Measurements from ENCODE around the gene CACNA1F.

CACNA1F gene

GRCh38 chrX:49230500-49231232, 2.5 kb downstream of the CACNA1F start:
- peaks cover 0 to 6% of the 10 kb centered on the region in 2 donors for H3K9me3 Mint-ChIP-seq
- ATAC-seq (replicated peaks): peak; percentile 82 to 84
- H3K27ac Mint-ChIP-seq: peak overlapping the region; percentile 97
- peaks cover 13 to 16% of the 10 kb centered on the region in 2 donors for H3K4me1 Mint-ChIP-seq
- DNase-seq: peak; percentile 61
- H3K27me3 Mint-ChIP-seq: no peaks in the 10 kb centered on the region
- peak overlapping the region; percentile 86 to 89 for H3K4me3 Mint-ChIP-seq
- H3K36me3 Mint-ChIP-seq: peaks cover 0 to 1% of the 10 kb centered on the region in 2 donors

GRCh38 chrX:49228185-49228584, 5.0 kb downstream of the CACNA1F start:
- Mint-ChIP-seq H3K27ac (no peak overlapping the region), H3K4me3 (no peak overlapping the region), H3K9me3 (peaks cover 0 to 6% of the 10 kb centered on the region in 2 donors), H3K27me3 (peaks cover 7 to 15% of the 10 kb centered on the region in 2 donors), H3K36me3 (peaks cover 0 to 3% of the 10 kb centered on the region in 2 donors), H3K4me1 (peaks cover 10 to 11% of the 10 kb centered on the region in 2 donors)
- no peak for DNase-seq
- ATAC-seq (replicated peaks): no peak

GRCh38 chrX:49227726-49228125, 5.4 kb downstream of the CACNA1F start:
- H3K27me3 Mint-ChIP-seq: peaks cover 11 to 20% of the 10 kb centered on the region in 2 donors
- ATAC-seq (replicated peaks): no peak
- peaks cover 10 to 11% of the 10 kb centered on the region in 2 donors for H3K4me1 Mint-ChIP-seq
- H3K9me3 Mint-ChIP-seq: peaks cover 0 to 10% of the 10 kb centered on the region in 2 donors
- H3K36me3 Mint-ChIP-seq: peaks cover 0 to 3% of the 10 kb centered on the region in 2 donors
- peak overlapping the region; percentile 31 for H3K27ac Mint-ChIP-seq
- no peak overlapping the region for H3K4me3 Mint-ChIP-seq
- DNase-seq: no peak

DNA sequence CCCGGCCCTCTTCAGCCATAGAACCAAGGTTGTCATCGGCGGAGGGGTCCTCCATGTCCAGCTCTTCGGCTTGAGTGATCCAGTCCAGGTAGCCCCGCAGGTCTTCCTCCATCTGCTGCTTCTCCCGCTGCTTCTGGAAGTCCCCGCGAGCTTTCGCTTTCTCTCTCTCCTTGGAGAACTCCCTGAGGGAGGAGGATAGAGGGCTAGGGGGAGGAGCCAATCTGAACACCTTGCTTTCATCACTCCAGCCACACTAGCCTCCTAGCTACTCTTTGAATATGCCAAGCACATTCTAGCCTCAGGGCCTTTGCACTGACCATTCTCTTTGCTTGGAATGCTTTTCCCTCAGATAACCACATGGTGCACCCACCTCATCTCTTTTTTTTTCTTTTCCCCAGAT, 6.2 kb downstream of the CACNA1F start:
- Mint-ChIP-seq H3K4me1 (peaks cover 11 to 16% of the 10 kb centered on the region in 2 donors), H3K4me3 (no peak overlapping the region), H3K27me3 (peaks cover 18 to 25% of the 10 kb centered on the region in 2 donors), H3K27ac (no peak overlapping the region), H3K36me3 (peaks cover 0 to 3% of the 10 kb centered on the region in 2 donors), H3K9me3 (peaks cover 0 to 13% of the 10 kb centered on the region in 2 donors)
- ATAC-seq (replicated peaks): no peak
- DNase-seq: no peak

DNA sequence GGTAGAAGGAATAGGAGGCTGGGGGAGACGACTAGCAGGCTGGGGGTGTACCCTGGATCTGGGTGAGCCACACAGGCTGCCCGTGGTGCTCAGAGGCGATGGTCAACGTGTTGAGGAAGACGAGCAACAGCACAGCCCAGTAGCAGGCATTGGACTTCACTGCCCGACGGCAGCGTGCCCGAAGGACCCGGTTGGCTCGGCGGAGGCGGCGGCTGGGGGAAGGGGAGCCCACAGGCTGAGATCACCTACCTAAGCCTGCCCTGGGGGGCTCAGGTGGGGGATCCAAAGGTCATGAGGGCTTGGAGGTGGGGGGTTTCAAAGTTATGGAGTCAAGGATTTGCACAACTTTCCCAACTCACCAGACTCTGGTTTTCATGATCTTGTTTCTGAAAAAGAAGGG, 7.3 kb downstream of the CACNA1F start:
- ATAC-seq (replicated peaks) (no peak), DNase-seq (no peak)
- Mint-ChIP-seq H3K27me3 (peaks cover 23 to 30% of the 10 kb centered on the region in 2 donors), H3K9me3 (peaks cover 0 to 13% of the 10 kb centered on the region in 2 donors), H3K4me3 (no peak overlapping the region), H3K4me1 (peaks cover 5 to 9% of the 10 kb centered on the region in 2 donors), H3K36me3 (peaks cover 0 to 3% of the 10 kb centered on the region in 2 donors), H3K27ac (no peak overlapping the region)

DNA sequence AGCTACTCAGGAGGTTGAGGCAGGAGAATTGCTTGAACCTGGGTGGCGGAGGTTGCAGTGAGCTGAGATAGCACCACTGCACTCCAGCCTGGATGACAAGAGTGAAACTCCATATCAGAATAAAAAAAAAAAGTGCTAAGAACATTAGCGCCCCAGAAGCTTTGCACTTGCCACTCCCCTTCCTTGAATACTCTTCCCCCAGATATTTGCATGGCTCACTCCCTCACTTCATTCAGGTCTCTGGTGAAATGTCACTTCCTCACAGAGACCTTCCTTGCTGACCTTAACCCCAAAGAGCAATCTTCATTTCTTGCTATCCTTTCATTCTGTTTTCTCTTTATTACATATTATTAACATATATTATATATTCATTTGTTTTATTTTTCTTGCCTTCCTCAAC, 11.3 kb downstream of the CACNA1F start:
- Mint-ChIP-seq H3K27ac (no peak overlapping the region), H3K4me3 (no peak overlapping the region), H3K4me1 (peaks cover 1 to 9% of the 10 kb centered on the region in 2 donors), H3K36me3 (peaks cover 0 to 3% of the 10 kb centered on the region in 2 donors), H3K9me3 (peaks cover 0 to 7% of the 10 kb centered on the region in 2 donors), H3K27me3 (peaks cover 23 to 30% of the 10 kb centered on the region in 2 donors)
- ATAC-seq (replicated peaks): peak in 1 of 2 donors; percentile 45
- no peak for DNase-seq

DNA sequence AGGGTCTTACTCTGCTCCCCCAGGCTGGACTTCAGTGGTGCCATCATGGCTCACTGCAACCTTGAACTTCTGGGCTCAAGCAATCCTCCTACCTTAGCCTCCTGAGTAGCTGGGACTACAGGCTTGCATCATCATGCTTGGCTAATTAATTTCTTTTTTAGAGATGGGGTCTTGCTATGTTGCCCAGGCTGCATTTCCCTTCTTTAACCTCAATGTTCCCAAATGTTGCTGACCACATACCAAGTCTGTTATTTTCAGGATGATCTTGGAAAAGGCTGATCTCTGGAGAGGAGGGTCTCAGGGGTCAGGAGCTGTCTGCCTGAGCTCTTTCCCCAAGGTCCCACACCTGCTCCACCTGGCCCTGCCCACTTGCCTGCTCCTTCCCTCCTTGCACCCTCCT, 13.0 kb downstream of the CACNA1F start:
- peaks cover 0 to under 1% of the 10 kb centered on the region in 2 donors for H3K36me3 Mint-ChIP-seq
- ATAC-seq (replicated peaks) (no peak), DNase-seq (no peak)
- H3K4me1 Mint-ChIP-seq: peaks cover 1 to 9% of the 10 kb centered on the region in 2 donors
- peaks cover 23 to 37% of the 10 kb centered on the region in 2 donors for H3K27me3 Mint-ChIP-seq
- peaks cover 0 to 7% of the 10 kb centered on the region in 2 donors for H3K9me3 Mint-ChIP-seq
- H3K27ac Mint-ChIP-seq: no peak overlapping the region
- H3K4me3 Mint-ChIP-seq: no peak overlapping the region

DNA sequence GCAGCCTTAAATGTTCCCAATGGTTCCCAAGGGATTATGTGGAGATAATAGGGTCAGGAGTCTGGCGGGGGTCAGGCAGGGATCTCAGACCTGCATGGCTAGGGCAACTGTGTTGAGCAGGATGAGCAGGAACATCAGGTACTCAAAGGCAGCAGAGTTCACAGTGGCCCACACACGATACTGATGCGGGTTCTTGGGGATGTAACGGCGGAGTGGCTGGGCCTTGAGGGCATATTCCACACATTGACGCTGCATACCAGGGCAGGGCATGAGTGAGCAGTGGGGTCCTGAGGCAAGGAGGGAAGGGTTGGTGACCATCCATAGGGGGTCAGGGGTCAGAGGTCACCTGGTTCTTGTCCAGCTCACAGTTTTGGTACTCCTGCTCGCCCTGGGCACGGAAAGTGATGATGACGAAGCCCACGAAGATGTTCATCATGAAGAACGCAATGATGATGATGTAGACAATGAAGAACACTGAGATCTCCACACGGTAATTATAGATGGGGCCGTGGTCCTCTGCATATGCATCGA, 18.1 kb downstream of the CACNA1F start:
- ATAC-seq (replicated peaks) (no peak), DNase-seq (no peak)
- H3K9me3 Mint-ChIP-seq: peaks cover 0 to 8% of the 10 kb centered on the region in 2 donors
- H3K27ac Mint-ChIP-seq: no peak overlapping the region
- peaks cover 0 to 2% of the 10 kb centered on the region in 2 donors for H3K36me3 Mint-ChIP-seq
- no peaks in the 10 kb centered on the region for H3K4me1 Mint-ChIP-seq
- H3K27me3 Mint-ChIP-seq: peaks cover 6 to 7% of the 10 kb centered on the region in 2 donors
- no peak overlapping the region for H3K4me3 Mint-ChIP-seq

DNA sequence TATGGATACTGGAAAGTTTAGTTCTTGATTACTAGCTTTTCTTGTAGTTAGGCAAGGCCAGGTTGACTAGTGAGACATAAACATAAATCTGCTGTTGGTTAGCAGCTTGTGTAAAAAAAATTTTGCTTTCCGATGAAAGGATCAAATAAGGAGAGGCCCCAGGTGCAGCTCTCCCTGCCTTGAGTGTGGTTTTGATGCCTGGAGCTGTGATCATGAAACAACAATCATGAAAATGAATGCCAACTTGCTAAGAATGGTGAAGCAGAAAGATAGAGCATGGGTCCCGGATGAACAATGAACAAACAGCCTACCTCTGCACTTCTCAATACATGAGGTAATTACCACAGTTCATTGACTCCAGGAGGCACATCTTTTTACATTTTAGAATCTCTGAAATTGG, 18.7 kb downstream of the CACNA1F start:
- no peaks in the 10 kb centered on the region for H3K4me1 Mint-ChIP-seq
- H3K36me3 Mint-ChIP-seq: peaks cover 0 to 2% of the 10 kb centered on the region in 2 donors
- H3K27ac Mint-ChIP-seq: no peak overlapping the region
- DNase-seq (no peak), ATAC-seq (replicated peaks) (no peak)
- peaks cover 0 to 8% of the 10 kb centered on the region in 2 donors for H3K9me3 Mint-ChIP-seq
- H3K4me3 Mint-ChIP-seq: no peak overlapping the region
- H3K27me3 Mint-ChIP-seq: peaks cover 6 to 7% of the 10 kb centered on the region in 2 donors

DNA sequence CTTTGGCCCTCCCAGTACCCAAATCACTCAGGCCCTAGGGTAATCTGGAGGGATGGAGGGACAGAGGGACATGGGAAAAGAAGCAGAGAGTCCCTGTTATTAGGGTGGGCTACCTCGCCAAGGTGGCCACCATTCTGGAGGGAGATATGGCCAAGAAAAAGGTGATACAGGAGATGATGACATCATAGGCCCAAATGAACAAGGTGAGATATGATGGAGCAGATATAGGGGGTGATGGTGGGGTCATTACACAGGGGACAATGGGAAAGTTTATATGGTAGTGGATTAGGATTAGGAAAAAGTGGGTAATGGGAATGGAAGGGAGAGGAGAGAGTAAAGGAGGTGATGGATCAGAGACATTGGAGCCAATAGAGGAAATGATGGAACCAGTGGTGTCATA, 20.3 kb downstream of the CACNA1F start:
- DNase-seq: no peak
- no peak overlapping the region for H3K4me3 Mint-ChIP-seq
- H3K4me1 Mint-ChIP-seq: peaks cover 0 to 1% of the 10 kb centered on the region in 2 donors
- H3K9me3 Mint-ChIP-seq: peaks cover 0 to 8% of the 10 kb centered on the region in 2 donors
- ATAC-seq (replicated peaks): no peak
- peaks cover 0 to 2% of the 10 kb centered on the region in 2 donors for H3K36me3 Mint-ChIP-seq
- no peak overlapping the region for H3K27ac Mint-ChIP-seq
- peaks cover 6 to 7% of the 10 kb centered on the region in 2 donors for H3K27me3 Mint-ChIP-seq

GRCh38 chrX:49212209-49212608, 20.9 kb downstream of the CACNA1F start:
- Mint-ChIP-seq H3K27me3 (peaks cover 6 to 7% of the 10 kb centered on the region in 2 donors), H3K4me3 (no peak overlapping the region), H3K27ac (no peak overlapping the region), H3K4me1 (peaks cover 0 to 1% of the 10 kb centered on the region in 2 donors), H3K36me3 (peaks cover 0 to 2% of the 10 kb centered on the region in 2 donors), H3K9me3 (peaks cover 0 to 8% of the 10 kb centered on the region in 2 donors)
- no peak for ATAC-seq (replicated peaks)
- no peak for DNase-seq

DNA sequence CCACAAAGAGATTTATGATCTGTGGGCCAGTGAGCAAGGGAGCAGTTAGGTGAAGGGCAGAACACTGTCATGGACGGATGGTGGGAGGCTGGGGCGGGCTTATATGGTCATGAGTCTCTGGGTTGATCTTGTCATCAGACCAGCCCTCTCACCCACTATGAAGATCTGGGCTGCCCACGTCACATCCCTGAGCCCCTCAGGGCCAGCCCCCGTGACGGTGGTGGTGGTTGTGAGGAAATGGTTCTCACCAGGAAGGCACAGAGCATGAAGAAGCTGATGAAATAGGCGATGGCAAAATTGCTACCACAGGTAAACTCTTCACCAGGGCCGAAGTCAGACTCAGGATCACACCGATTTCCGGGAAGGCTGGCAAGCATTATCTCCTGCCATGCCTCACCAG, 22.1 kb downstream of the CACNA1F start:
- peaks cover 0 to 8% of the 10 kb centered on the region in 2 donors for H3K9me3 Mint-ChIP-seq
- DNase-seq: no peak
- no peak overlapping the region for H3K27ac Mint-ChIP-seq
- H3K4me3 Mint-ChIP-seq: no peak overlapping the region
- no peak for ATAC-seq (replicated peaks)
- peaks cover 0 to 1% of the 10 kb centered on the region in 2 donors for H3K4me1 Mint-ChIP-seq
- H3K27me3 Mint-ChIP-seq: peaks cover 6% of the 10 kb centered on the region in 2 donors
- peaks cover 0 to 2% of the 10 kb centered on the region in 2 donors for H3K36me3 Mint-ChIP-seq

DNA sequence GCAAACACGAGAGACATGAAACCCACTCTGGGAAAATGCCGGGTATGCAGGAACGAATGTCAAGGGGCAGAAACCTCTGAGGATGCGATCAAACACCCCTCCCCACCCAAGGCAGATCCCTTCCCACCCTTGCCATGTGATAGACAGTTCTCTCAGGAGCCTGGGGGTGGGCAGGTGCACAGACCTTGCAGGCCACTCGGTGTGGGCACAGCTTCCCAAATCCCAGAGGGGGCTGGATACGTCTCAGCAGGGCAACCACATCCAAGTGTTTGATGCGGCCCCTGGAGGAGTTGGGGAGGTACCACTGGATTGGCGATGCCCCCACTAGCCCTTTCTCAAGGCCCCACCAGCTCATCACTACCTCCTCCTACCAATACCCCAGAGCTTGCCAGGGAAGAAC, 22.7 kb downstream of the CACNA1F start:
- no peak overlapping the region for H3K27ac Mint-ChIP-seq
- DNase-seq (no peak), ATAC-seq (replicated peaks) (no peak)
- peaks cover 0 to 2% of the 10 kb centered on the region in 2 donors for H3K36me3 Mint-ChIP-seq
- peaks cover 0 to 1% of the 10 kb centered on the region in 2 donors for H3K4me1 Mint-ChIP-seq
- no peak overlapping the region for H3K4me3 Mint-ChIP-seq
- H3K9me3 Mint-ChIP-seq: peaks cover 0 to 8% of the 10 kb centered on the region in 2 donors
- H3K27me3 Mint-ChIP-seq: peaks cover 0 to 6% of the 10 kb centered on the region in 2 donors

- H3K4me1 Mint-ChIP-seq: peaks cover 0 to 1% of the 10 kb centered on the region in 2 donors
- ATAC-seq (replicated peaks) (no peak), DNase-seq (no peak)
- peak overlapping the region in 1 of 2 donors; percentile 47 for H3K4me3 Mint-ChIP-seq
- H3K36me3 Mint-ChIP-seq: no peaks in the 10 kb centered on the region
- peaks cover 0 to 8% of the 10 kb centered on the region in 2 donors for H3K9me3 Mint-ChIP-seq
- H3K27me3 Mint-ChIP-seq: peaks cover 0 to 6% of the 10 kb centered on the region in 2 donors
- H3K27ac Mint-ChIP-seq: no peak overlapping the region
Measured at GRCh38 chrX:49209434-49210251, 23.5 kb downstream of the CACNA1F start.

Data from stimulated activated naive B cell treated with anti-CD40 and anti-IgM and Interleukin-4, amounts not matched to agents 10 μg/mL and 1 μg/mL and 100 μg/mL, for 72 hours (primary cell).